GM19438 (cell line): ENCODE results near the gene RAD51D.
A peak's percentile ranks its signal among the peaks of the same experiment; 100 is the strongest.
"Not testable (repeated sequence)": the region's sequence is repeated elsewhere in the genome, so short reads cannot be mapped to it uniquely, and the experiment has no call there.

ENCODE experiments used
- ATAC-seq: cut with Tn5 transposase; IDR thresholded peaks from one replicate; pipeline ENCODE4 v1.9.1; 2021; ENCODE audit warnings: low read depth; ENCODE audit not compliant: unreplicated experiment

The RAD51D gene

DNA sequence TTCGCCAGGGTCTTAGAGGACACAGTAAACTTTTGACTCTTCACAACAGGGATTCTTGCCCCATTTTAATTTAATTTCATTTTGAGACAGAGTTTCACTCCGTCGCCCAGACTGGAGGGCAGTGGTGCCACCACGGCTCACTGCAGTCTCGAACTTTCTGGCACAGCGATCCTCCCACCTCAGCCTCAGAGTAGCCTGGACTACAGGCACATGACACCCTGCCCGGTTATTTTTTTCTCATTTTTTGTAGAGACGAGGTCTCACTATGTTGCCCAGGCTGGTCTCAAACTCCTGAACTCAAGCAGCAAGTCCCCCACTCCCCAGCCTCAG lies 22.8 kb upstream of the RAD51D start:
- ATAC-seq = no peak

DNA sequence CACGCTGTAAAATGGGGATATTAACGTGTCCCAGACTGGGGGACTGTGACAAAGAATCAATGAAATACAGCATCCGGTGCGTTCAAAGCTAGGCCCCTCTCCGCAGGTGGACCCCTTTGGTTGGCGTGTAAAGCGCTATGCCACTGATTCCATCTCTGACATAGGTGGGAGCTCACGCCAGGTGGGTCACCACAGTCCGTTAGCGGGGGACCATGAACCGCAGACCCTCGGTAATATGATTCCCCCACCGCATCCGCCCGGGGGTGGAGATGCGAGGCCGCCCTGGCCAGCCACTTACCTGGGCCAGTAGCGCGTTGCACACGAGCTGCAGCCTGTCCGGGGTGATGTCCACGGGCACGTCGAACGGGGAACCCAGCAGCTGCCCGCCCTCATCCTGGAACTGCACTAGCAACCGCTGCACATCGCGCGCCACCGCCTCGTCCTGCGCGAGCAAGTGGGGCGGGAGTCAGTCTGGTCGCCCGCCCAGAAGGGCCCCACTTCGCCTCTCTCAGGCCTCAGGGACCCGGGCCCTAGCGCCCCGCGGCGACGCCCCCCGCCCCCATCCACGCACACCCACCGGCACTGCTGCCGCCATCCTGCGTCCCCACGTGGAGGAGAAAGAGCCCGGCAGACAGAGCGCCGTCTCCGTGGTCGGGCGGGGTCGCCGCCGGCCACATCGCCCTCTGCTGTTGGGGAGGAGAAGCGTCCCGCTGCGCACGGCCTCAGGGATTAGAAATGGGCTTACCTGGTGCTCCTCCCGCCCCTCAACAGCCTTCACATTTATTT lies 22.2 kb upstream of the RAD51D start, which contains the start of gene NLE1:
NLE1 (minus strand) TSS at position 623 of the 786 bp plus-strand sequence; CDS start at position 595, 28 bp downstream.
- ATAC-seq = peak; percentile 72

DNA sequence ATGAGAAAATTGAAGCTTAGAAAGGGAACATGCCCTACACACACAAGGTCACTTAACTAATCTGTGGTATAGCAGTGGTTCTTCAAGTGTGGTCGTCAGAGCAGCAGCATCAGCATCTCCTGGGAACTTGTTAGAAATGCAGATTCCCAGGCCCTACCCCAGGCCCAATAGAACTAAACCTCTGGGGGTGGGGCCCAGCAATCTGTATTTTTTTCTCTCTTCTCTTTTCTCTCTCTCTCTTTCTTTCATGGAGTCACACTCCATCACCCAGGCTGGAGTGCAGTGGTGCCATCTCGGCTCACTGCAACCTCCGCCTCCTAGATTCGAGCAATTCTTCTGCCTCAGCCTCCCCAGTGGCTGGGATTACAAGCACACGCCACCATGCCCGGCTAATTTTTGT lies 18.6 kb upstream of the RAD51D start:
- ATAC-seq = no peak

DNA sequence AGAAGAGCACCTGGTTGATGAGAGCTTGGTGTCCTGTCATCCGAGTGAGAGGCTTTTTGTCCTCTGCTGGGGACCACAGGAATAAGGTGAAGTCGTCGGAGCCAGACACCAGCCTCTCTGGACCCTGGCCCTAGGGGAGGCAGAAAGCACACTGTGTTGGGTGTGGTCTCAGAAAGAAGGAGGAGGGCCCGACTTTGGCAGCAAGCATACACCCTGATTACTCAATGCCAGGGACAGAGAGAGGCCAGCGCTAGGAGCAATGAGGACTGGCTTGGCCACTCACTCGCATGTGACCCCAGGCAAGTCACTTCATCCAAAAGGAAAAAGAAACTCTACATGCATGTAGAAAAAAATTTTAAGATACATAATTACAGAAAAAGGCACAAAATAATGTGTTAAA lies 15.7 kb upstream of the RAD51D start:
- no peak for ATAC-seq

DNA sequence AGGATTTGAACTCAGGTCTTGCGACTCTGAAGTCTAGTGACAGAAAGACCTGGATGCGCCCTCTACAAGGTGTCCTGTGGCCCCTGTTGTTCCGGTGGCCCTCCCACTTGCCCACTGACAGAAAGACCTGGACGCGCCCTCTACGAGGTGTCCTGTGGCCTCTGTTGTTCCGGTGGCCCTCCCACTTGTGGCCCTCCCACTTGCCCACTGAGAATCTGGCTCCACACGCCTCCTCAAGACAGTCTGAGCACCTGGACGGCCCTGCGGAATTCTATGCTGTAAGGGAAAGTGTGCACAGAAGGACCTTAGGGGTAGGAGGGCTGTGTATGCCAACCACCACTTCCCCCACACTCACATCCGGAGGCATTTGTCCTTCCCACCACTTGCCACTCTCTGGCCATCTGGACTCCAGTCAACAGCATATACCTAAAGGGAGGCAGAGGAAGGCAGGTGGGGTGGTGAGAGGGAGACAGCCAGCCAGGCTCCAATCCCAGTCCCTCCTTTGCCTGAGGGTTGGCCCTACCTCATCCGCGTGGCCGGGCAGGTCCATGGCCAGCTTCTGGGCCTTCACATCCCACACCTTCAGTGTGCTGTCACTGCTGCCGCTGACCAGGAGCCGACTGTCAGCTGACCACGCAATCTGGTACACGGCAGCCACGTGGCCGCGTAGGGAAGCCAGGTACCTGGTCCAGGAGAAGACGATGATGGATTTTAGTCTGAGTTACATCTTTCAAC lies 13.3 kb upstream of the RAD51D start:
- ATAC-seq = no peak

DNA sequence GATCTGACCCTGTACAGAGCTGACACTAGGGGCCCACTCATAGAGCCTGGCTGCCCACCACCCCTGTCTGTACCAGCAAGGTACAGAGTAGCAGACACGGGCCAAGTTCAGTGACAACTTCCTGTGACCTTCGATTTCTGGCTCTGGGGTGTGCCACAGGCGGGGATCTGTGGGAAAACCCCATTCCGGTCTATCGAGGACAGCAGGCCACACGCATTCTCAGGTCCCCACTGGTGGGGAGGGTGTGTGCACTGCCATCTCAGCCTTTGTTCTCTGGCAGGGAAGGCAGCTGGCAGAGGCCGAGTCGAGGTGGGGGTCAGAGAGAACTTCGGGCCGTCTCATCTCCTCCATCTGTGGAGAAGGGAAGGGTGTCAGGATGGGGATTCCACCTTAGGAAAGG lies 12.4 kb upstream of the RAD51D start:
- ATAC-seq = no peak

DNA sequence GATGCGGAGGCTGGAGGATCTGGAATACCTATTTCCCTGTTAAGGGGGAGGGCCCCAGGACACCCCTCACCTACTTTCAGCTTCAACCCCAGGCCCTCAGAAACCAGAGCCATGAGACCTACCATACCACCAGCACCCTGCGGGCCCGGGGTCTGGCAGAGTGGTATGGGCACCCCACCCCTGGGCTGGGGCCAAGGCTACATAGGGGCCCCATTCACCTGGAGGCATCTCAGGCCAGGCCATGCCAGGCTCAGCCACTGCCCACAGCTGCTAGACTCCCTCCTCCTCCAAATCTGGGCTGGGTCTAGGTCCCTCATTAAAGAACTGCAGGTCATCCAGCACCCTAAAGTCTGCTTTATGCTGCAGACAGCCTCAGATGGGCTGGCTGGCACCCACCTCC lies 10.7 kb upstream of the RAD51D start:
- no peak for ATAC-seq

DNA sequence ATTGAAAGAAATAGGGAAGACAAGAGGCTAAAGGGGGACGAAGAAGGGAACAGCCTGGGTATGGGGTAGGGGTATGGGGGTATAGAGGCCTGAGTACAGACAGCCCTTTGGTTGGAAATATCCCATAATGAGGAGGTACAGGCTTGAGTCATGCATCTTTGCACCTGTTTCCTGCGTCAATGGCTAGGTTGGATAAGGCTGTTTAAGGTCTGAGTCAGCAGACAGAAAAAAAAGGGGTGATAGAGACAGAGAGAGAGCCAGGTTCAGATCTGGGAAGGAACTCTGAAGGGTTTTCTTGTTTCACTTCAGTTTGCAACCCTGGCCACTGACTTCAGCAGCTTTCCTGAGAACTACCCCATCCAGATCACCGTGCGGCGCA lies 10.3 kb upstream of the RAD51D start:
- no peak for ATAC-seq

DNA sequence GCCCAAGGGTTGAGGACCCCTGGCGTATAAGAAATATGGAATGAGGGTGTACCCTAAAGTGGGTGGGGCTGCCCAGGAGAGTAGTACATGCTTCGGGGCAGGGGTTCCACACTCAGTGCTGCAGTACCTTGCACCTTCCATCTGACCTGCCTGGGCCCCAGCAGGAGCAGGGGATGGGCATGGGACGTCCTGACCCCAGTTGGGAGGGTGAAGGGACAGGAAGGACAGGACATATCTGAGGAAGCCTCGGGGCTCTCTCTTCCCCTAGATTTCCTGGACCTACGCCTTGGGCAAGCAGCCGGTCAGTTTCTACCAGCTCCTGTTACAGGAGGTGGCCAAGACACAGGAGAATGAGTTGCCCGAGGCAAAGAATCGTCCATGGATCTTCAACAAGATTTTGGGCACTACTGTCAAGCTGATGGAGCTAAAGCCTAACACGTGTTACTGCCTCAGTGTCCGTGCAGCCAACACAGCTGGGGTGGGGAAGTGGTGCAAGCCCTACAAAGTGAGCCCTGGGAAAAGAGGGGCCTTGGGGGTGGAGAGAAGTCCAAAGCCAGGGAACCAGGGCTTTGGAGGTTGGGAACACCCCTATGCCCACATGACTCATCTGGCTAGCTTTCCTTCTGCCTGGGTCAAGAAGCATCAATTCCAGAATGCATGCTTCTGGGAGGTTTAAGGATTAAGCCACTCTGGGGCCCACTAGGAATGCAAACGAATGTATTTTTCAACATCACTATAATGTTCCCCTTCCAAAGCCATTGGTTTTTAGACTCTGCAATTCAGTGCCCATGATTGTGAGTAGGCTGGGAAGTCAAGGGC lies 9.7 kb upstream of the RAD51D start:
- ATAC-seq = no peak

DNA sequence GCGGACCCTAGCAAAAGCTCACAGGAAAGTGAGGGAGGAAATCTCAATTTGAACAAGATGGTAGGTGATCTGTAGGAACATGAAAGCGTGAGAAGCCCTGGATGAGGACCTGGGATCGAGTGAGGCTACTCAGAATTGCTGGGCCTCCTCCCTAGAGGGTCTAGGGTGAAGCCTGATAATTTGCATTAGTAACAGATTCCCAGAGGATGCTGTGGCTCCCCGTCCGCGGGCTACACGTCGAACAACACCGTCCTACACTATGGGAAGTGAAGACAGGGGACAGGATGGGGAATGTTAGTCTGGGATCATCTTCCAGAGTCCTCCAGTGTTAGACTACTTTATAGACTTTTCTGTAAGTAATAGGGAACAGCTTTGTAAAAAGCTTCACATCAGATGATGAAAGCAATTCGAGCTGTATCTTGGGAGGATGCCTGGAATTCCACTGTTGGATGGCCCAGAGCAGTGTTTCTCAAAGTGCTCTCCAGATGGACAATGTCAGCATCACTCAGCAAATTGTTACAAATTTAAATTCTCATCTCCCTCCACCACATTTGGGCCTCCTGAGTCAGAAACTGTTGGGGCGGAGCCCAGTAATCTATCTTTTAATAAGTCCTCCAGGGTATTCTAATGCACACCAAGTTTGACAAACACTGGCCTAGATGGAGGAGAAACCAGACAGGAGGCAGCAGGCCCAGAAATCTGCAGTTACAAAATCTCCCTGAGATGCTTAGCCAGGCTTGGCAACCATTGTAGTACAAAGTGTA lies 8.3 kb upstream of the RAD51D start:
- ATAC-seq = no peak

DNA sequence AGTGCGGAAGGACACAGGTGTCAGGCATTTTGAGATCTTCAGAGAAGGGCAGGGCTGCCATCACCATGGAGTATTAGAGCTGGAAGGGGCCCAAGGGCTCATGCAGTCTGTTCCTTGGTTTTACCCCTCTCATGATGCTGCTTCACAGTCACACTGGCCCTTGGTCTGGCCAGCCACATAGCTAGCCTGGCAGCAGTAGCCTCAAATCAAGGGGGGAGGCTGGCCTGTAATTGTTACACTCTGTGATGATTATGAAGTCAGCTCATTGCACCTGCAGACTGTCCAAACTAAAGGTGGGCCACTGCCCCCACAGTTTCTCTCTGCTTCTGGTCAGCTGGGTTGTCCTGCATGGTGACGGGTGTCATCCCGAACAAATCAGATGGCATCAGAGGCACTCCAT lies 1.7 kb upstream of the RAD51D start, which contains the start of gene FNDC8:
FNDC8 (plus strand) TSS at position 301 of the 400 bp plus-strand sequence; CDS start at position 380, 79 bp downstream.
- ATAC-seq = no peak

DNA sequence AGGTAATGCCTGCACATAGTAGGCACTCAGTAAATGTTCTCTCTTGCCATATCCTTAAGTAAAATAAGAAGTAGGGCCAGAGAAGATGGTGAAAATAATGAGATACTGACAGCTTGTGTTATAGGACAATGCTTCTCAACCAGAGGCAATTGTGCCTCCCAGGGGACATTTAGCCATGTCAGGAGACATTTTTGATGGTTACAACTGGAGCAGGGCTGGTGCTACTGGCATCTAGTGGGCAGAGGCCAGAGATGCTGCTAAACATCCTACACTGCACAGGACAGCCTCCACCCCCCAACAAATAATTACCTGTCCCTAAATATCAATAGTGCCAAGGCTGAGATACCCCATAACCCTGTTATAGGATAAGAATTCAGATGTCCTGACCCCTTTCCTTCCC lies 1.7 kb downstream of the RAD51D start:
- ATAC-seq = no peak

DNA sequence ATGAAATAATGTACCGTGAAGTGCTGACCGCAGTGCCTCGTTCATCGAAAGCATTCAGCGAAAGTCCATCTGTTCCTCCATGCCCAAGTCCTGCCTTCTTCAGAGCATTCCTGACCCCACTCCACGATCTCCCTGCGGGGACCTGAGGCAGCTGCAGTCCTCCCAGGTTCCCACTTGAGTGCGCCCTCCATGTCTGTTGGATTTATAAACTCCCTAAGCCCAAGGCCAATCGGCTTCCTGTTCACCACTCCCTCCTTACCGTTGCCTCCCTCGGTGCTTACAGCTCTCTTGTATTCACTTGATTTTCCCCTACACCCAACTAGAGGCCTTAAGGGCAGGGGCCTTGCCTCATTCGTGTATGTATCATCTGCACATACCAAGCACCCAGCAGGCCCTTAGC lies 2.8 kb downstream of the RAD51D start:
- ATAC-seq = no peak

DNA sequence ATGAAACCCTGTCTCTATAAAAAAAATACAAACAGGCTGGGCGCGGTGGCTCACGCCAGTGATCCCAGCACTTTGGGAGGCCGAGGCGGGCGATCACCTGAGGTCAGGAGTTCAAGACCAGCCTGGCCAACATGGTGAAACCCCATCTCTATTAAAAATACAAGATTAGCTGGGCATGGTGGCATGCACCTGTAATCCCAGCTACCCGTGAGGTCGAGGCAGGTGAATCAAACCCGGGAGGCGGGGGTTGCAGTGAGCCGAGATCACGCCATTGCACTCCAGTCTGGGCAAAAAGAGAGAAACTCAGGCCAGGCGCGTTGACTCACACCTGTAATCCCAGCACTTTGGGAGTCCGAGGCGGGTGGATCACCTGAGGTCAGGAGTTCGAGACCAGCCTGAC lies 8.9 kb downstream of the RAD51D start:
- not testable (repeated sequence) for ATAC-seq

DNA sequence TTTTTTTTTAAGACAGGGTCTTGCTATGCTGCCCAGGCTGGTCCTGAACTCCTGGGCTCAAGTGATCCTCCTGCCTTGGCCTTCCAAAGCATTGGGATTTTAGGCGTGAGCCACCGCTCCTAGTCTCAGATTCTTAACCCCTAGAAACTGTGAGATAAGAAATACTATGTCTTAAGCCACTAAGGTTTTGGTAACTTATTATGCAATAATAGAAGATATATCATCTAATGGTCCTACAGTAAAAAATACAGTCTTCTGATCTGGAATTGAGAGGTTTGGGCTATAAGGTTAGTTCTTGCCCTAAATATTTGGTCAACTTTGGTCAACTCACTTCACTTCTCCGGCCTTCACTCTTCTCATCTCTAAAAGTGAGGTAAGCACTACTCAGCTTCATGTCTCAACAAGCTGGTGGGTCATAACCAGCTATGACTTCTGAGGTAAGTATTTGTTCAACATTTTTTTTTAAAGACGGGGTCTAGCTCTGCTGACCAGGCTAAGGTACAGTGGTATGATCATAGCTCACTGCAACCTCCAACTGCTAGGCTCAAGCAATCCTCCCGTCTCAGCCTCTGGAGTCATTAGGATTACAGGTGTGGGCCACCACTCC lies 14.7 kb downstream of the RAD51D start:
- no peak for ATAC-seq

DNA sequence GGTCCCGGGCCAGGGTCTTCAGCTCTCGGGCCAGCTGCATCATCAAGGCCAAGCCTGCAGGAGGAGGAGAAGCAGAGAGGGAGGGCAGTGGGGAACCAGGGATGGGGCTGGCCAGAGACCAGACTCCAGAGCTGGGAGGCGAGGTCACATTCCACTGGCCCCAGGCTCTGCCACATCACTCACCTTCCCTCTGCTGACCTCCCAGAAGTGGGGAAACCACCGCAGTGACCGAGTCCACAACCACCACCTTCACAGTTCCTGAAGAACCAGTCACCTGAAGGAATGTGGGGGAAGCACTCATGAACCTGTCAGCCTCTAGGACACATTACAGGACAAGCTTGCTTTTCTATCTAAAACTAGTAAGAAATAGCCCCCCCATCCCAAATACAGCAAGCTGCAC lies 16.4 kb downstream of the RAD51D start:
- no peak for ATAC-seq

DNA sequence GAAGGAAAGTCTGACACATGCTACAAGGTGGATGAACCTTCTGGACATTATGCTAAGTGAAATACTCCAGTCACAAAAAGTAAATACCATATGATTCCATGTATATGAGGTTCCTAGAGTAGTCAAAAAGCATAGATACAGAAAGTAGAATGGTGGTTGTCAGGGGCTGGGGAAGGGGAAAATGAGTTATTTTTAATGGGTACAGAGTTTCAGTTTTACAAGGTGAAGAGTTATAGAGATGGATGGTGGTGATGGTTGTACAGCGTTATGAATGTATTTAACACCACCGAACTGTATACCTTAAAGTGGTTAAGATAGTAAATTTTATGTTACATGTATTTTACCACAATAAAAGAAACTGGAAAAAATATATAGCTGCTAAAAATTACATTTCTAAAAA lies 17.9 kb downstream of the RAD51D start:
- ATAC-seq = no peak

DNA sequence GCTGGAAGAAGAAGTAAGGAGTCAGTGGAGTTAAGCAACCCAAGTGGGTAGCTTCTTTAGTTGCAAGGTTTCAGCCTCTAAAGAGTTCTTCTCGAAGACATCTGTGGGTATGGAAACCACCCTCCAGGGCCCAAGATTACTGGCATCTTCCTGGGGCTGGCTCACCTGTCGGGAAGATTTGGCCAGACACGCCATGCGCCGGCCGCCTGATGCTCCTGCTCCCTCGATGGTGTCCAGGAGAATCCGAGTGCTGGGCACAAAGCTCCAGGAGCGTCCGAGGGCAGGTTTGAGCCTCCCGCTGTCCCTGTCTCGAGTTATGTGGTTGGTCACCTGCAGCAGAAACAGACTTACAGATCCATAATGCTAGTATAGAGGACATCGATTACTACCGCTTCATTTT lies 18.6 kb downstream of the RAD51D start:
- no peak for ATAC-seq

DNA sequence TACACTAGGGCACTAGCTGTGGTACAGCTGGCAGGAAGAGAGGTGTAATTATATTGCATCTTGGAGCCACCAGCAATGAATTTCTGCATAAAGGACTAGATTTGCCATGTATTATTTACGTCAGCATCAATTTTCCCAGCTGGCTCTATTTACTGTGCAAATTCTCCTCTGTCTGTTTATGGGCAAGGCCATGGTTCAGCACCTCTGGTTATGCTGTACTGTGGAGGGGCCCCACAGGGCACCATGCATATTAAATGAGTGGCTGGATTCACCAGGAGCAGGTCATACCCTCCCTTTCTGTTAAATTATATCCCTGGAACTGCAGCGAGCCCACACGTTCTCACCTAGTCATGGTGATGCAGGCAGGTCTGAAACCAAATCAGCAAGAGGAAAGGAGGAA lies 19.8 kb downstream of the RAD51D start:
- ATAC-seq = no peak

DNA sequence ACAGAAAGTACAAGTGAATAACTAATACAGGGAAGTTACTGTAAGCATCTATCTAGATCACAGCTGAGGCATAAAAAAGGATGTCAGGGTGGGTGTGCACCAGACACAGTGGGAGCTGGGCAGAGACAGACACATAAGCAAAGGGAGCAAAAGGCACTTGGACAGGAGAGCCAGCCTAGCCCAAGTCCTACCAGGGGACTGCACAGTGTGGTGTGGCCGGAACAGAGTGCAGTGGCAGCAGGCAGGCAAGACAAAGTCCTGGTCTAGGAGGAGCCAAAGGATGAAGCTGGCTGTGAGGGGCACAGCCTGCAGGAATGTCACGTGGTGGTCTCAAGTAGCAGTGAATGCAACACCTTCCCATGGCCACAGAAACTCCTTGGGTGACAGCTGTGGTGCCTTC lies 21.9 kb downstream of the RAD51D start:
- no peak for ATAC-seq
